ENCODE measurements around the gene HCAR2.
"Not testable (repeated sequence)": the region's sequence is repeated elsewhere in the genome, so short reads cannot be mapped to it uniquely, and the experiment has no call there.

The HCAR2 gene

GRCh38 chr12:122665349-122665748 is 37.8 kb downstream of the HCAR2 start:
- DNase-seq (ENCODE audit: low spot score), result no peak

- no peak for DNase-seq (ENCODE audit: low spot score)
These were observed 41.2 kb downstream of the HCAR2 start for GRCh38 chr12:122661938-122662337.

GRCh38 chr12:122661246-122661645 is 41.9 kb downstream of the HCAR2 start:
- no peak for DNase-seq (ENCODE audit: low spot score)

GRCh38 chr12:122659579-122659978 is 43.6 kb downstream of the HCAR2 start:
- no peak for DNase-seq (ENCODE audit: low spot score)

- no peak for DNase-seq (ENCODE audit: low spot score)
These were observed 46.9 kb downstream of the HCAR2 start for GRCh38 chr12:122656298-122656697.

GRCh38 chr12:122653291-122653690 is 49.9 kb downstream of the HCAR2 start:
- DNase-seq (ENCODE audit: low spot score), result not testable (repeated sequence)

- no peak for DNase-seq (ENCODE audit: low spot score)
These were observed 51.5 kb downstream of the HCAR2 start for GRCh38 chr12:122651520-122652224.
